ENCODE results near the gene ADAM8.
"Not testable (repeated sequence)": the region's sequence is repeated elsewhere in the genome, so short reads cannot be mapped to it uniquely, and the experiment has no call there.

The ADAM8 gene

GRCh38 chr10:133276435-133277201 lies at the start of gene ADAM8:
Gene ADAM8 (minus strand): TSS chr10:133276868. CDS start chr10:133276817, 51 bp downstream.
- peak; percentile 58 for DNase-seq (ENCODE audit: low read depth)

- DNase-seq (ENCODE audit: low read depth): no peak
Measured at GRCh38 chr10:133326223-133326551, 49.5 kb upstream of the ADAM8 start.

- no peak for DNase-seq (ENCODE audit: low read depth)
Measured at GRCh38 chr10:133325440-133326222, 49.0 kb upstream of the ADAM8 start.

- no peak for DNase-seq (ENCODE audit: low read depth)
Measured at GRCh38 chr10:133324857-133325260, 48.2 kb upstream of the ADAM8 start.

- DNase-seq (ENCODE audit: low read depth): peak; percentile 53
Measured at GRCh38 chr10:133324198-133324792, 47.6 kb upstream of the ADAM8 start.

GRCh38 chr10:133322064-133322709 lies 45.5 kb upstream of the ADAM8 start:
- not testable (repeated sequence) for DNase-seq (ENCODE audit: low read depth)

GRCh38 chr10:133320852-133321422 lies 44.3 kb upstream of the ADAM8 start:
- DNase-seq (ENCODE audit: low read depth): not testable (repeated sequence)

GRCh38 chr10:133318494-133319127 lies 41.9 kb upstream of the ADAM8 start:
- peak; percentile 70 for DNase-seq (ENCODE audit: low read depth)

- DNase-seq (ENCODE audit: low read depth): no peak
Measured at GRCh38 chr10:133316732-133317131, 40.1 kb upstream of the ADAM8 start.

- no peak for DNase-seq (ENCODE audit: low read depth)
Measured at GRCh38 chr10:133316266-133316665, 39.6 kb upstream of the ADAM8 start.

GRCh38 chr10:133315847-133316246 lies 39.2 kb upstream of the ADAM8 start:
- DNase-seq (ENCODE audit: low read depth): peak; percentile 31

GRCh38 chr10:133314911-133315310 lies 38.2 kb upstream of the ADAM8 start:
- DNase-seq (ENCODE audit: low read depth): no peak

GRCh38 chr10:133313192-133313591 lies 36.5 kb upstream of the ADAM8 start:
- no peak for DNase-seq (ENCODE audit: low read depth)

GRCh38 chr10:133312769-133313145 lies 36.1 kb upstream of the ADAM8 start:
- no peak for DNase-seq (ENCODE audit: low read depth)

- DNase-seq (ENCODE audit: low read depth): no peak
Measured at GRCh38 chr10:133312016-133312768, 35.5 kb upstream of the ADAM8 start.

- no peak for DNase-seq (ENCODE audit: low read depth)
Measured at GRCh38 chr10:133311570-133311969, 34.9 kb upstream of the ADAM8 start.

GRCh38 chr10:133310789-133311188 lies 34.1 kb upstream of the ADAM8 start:
- no peak for DNase-seq (ENCODE audit: low read depth)

GRCh38 chr10:133310399-133310755 lies 33.7 kb upstream of the ADAM8 start:
- no peak for DNase-seq (ENCODE audit: low read depth)

GRCh38 chr10:133309720-133310398 lies 33.2 kb upstream of the ADAM8 start:
- no peak for DNase-seq (ENCODE audit: low read depth)

- DNase-seq (ENCODE audit: low read depth): peak; percentile 87
Measured at GRCh38 chr10:133309100-133309719, 32.5 kb upstream of the ADAM8 start.
